Measurements from ENCODE around the gene RINT1. TPM values are rescaled to one million over a fixed set of nuclear protein-coding genes. Genes with fewer than 3 reads are reported as not detected.

Gene RINT1
- total RNA-seq, 1 donor from 2014 or later: 28.1 TPM

- no peak overlapping the region for H3K4me3 ChIP-seq (ENCODE audit: insufficient read depth, low read depth, low read length)
- H3K36me3 ChIP-seq (ENCODE audit: insufficient read depth, low read length): peaks cover 6% of the 10 kb centered on the region
- no peak overlapping the region for H3K9ac ChIP-seq (ENCODE audit: low read length)
- TF ChIP-seq CTCF (IDR thresholded peaks at IDR 0.05; ENCODE audit: insufficient read depth, low read depth, low read length): no peak
- TF ChIP-seq EZH2 (IDR thresholded peaks at IDR 0.05; ENCODE audit: insufficient read depth, low read length): no peak
- no peak overlapping the region for H3K27ac Mint-ChIP-seq (ENCODE audit: unreplicated experiment)
- no peaks in the 10 kb centered on the region for H3K9me3 Mint-ChIP-seq (ENCODE audit: unreplicated experiment)
- H3K4me1 Mint-ChIP-seq (ENCODE audit: low read depth, unreplicated experiment): peaks cover 15% of the 10 kb centered on the region
- H3K9me3 ChIP-seq (ENCODE audit: insufficient read depth, low read depth, low read length): no peaks in the 10 kb centered on the region
- peaks cover 10% of the 10 kb centered on the region for H4K20me1 ChIP-seq (ENCODE audit: insufficient read depth, low read length)
- no peaks in the 10 kb centered on the region for H3K27me3 Mint-ChIP-seq (ENCODE audit: low read depth, unreplicated experiment)
- FAIRE-seq: no peak
- H3K4me1 ChIP-seq (ENCODE audit: insufficient read depth, low read length): peaks cover 13% of the 10 kb centered on the region
- H3K27me3 ChIP-seq (ENCODE audit: insufficient read depth, low read length): no peaks in the 10 kb centered on the region
- no peaks in the 10 kb centered on the region for H3K36me3 Mint-ChIP-seq (ENCODE audit: low read depth, unreplicated experiment)
- no peak overlapping the region for H3K4me3 Mint-ChIP-seq (ENCODE audit: unreplicated experiment)
- DNase-seq (ENCODE audit: low read depth): no peak
- no peak overlapping the region for H2AFZ ChIP-seq (ENCODE audit: low read depth, low read length)
- no peak overlapping the region for H3K4me2 ChIP-seq (ENCODE audit: low read length)
- H3K27ac ChIP-seq (ENCODE audit: low read depth, low read length): no peak overlapping the region
- peaks cover 28% of the 10 kb centered on the region for H3K79me2 ChIP-seq (ENCODE audit: insufficient read depth, low read length)
Measured at GRCh38 chr7:105530126-105530525, 1.9 kb upstream of the RINT1 start.

- H3K27ac ChIP-seq (ENCODE audit: low read depth, low read length): no peak overlapping the region
- H3K4me3 ChIP-seq (ENCODE audit: insufficient read depth, low read depth, low read length): no peak overlapping the region
- FAIRE-seq (no peak), DNase-seq (ENCODE audit: low read depth) (no peak)
- no peak overlapping the region for H3K9ac ChIP-seq (ENCODE audit: low read length)
- Mint-ChIP-seq H3K27ac (ENCODE audit: unreplicated experiment) (no peak overlapping the region), H3K9me3 (ENCODE audit: unreplicated experiment) (no peaks in the 10 kb centered on the region), H3K4me3 (ENCODE audit: unreplicated experiment) (no peak overlapping the region), H3K27me3 (ENCODE audit: low read depth, unreplicated experiment) (no peaks in the 10 kb centered on the region), H3K4me1 (ENCODE audit: low read depth, unreplicated experiment) (peaks cover 15% of the 10 kb centered on the region), H3K36me3 (ENCODE audit: low read depth, unreplicated experiment) (no peaks in the 10 kb centered on the region)
- H3K9me3 ChIP-seq (ENCODE audit: insufficient read depth, low read depth, low read length): no peaks in the 10 kb centered on the region
- H3K36me3 ChIP-seq (ENCODE audit: insufficient read depth, low read length): peaks cover 6% of the 10 kb centered on the region
- no peak overlapping the region for H2AFZ ChIP-seq (ENCODE audit: low read depth, low read length)
- peaks cover 13% of the 10 kb centered on the region for H3K4me1 ChIP-seq (ENCODE audit: insufficient read depth, low read length)
- no peaks in the 10 kb centered on the region for H3K27me3 ChIP-seq (ENCODE audit: insufficient read depth, low read length)
- TF ChIP-seq EZH2 (IDR thresholded peaks at IDR 0.05; ENCODE audit: insufficient read depth, low read length): no peak
- peaks cover 13% of the 10 kb centered on the region for H4K20me1 ChIP-seq (ENCODE audit: insufficient read depth, low read length)
- H3K4me2 ChIP-seq (ENCODE audit: low read length): no peak overlapping the region
- H3K79me2 ChIP-seq (ENCODE audit: insufficient read depth, low read length): peaks cover 31% of the 10 kb centered on the region
Measured at GRCh38 chr7:105530546-105530945, 1.5 kb upstream of the RINT1 start.

- Mint-ChIP-seq H3K4me1 (ENCODE audit: low read depth, unreplicated experiment) (peaks cover 15% of the 10 kb centered on the region), H3K27ac (ENCODE audit: unreplicated experiment) (peak overlapping the region; percentile 96), H3K36me3 (ENCODE audit: low read depth, unreplicated experiment) (peaks cover 1% of the 10 kb centered on the region), H3K27me3 (ENCODE audit: low read depth, unreplicated experiment) (no peaks in the 10 kb centered on the region), H3K9me3 (ENCODE audit: unreplicated experiment) (no peaks in the 10 kb centered on the region), H3K4me3 (ENCODE audit: unreplicated experiment) (peak overlapping the region; percentile 99)
- FAIRE-seq (no peak), DNase-seq (ENCODE audit: low read depth) (no peak)
- peak overlapping the region; percentile 82 for H3K27ac ChIP-seq (ENCODE audit: low read depth, low read length)
- peaks cover 38% of the 10 kb centered on the region for H3K79me2 ChIP-seq (ENCODE audit: insufficient read depth, low read length)
- peak overlapping the region; percentile 91 for H3K4me2 ChIP-seq (ENCODE audit: low read length)
- no peaks in the 10 kb centered on the region for H3K27me3 ChIP-seq (ENCODE audit: insufficient read depth, low read length)
- peak overlapping the region; percentile 93 for H3K4me3 ChIP-seq (ENCODE audit: insufficient read depth, low read depth, low read length)
- H2AFZ ChIP-seq (ENCODE audit: low read depth, low read length): peak overlapping the region; percentile 96
- no peak for TF ChIP-seq CTCF (IDR thresholded peaks at IDR 0.05; ENCODE audit: insufficient read depth, low read depth, low read length)
- no peak for TF ChIP-seq EZH2 (IDR thresholded peaks at IDR 0.05; ENCODE audit: insufficient read depth, low read length)
- H4K20me1 ChIP-seq (ENCODE audit: insufficient read depth, low read length): peaks cover 22% of the 10 kb centered on the region
- H3K36me3 ChIP-seq (ENCODE audit: insufficient read depth, low read length): peaks cover 9% of the 10 kb centered on the region
- peak overlapping the region; percentile 98 for H3K9ac ChIP-seq (ENCODE audit: low read length)
- no peaks in the 10 kb centered on the region for H3K9me3 ChIP-seq (ENCODE audit: insufficient read depth, low read depth, low read length)
- H3K4me1 ChIP-seq (ENCODE audit: insufficient read depth, low read length): peaks cover 13% of the 10 kb centered on the region
Measured at GRCh38 chr7:105532709-105533460, 884 bp downstream of the RINT1 start.
